K562 (cell line): ENCODE data around the gene HES5. TPM values are rescaled to one million over a fixed set of nuclear protein-coding genes. Genes with fewer than 3 reads are reported as not detected.

Experiments
- GTF2F1 ChIP-seq: IDR thresholded peaks from 2 replicates; pipeline ENCODE4 v1.6.1; 2011; ENCODE audit warnings: low read depth, low read length, improper control_type of control experiment
- IRF9 ChIP-seq: fragments of 450-650 bp; IDR thresholded peaks from 2 replicates; pipeline ENCODE4 v1.6.1; 2016; ENCODE audit warnings: missing biosample characterization, missing genetic modification characterization
- MGA ChIP-seq: fragments of 450-650 bp; IDR thresholded peaks from 2 replicates; pipeline ENCODE4 v1.6.1; 2016; ENCODE audit warnings: mild to moderate bottlenecking, moderate library complexity
- NR3C1 ChIP-seq: sonication (generic); formaldehyde crosslinking; IDR thresholded peaks from 2 replicates; pipeline ENCODE4 v1.8.1; 2022; ENCODE audit warnings: missing genetic modification reagents
- RAD51 ChIP-seq: fragments of 450-650 bp; IDR thresholded peaks from 2 replicates; pipeline ENCODE4 v1.7.1; 2016; ENCODE audit warnings: low read depth, mild to moderate bottlenecking, borderline replicate concordance
- VEZF1 ChIP-seq: fragments of 200-800 bp; sonication (Bioruptor generic); IDR thresholded peaks from 2 replicates; pipeline ENCODE4 v1.6.1; 2017; ENCODE audit warnings: missing genetic modification characterization, missing compliant biosample characterization
- ZNF140 ChIP-seq: fragments of 250-450 bp; sonication (Bioruptor Pico); IDR thresholded peaks from 2 replicates; pipeline ENCODE4 v1.8.0; 2021; ENCODE audit warnings: moderate library complexity, mild to moderate bottlenecking, inconsistent platforms
- ZNF740 ChIP-seq, 3 experiments: fragments of 200-800 bp in 1 of 3; sonication (Bioruptor generic) in 1 of 3; sonication (generic) in 1 of 3; formaldehyde crosslinking in 1 of 3; IDR thresholded peaks; 2 replicates each; pipeline versions ENCODE4 v1.6.1 to v1.8.0; 2016 to 2022; ENCODE audit warnings: mild to moderate bottlenecking in 2 of 3, missing compliant biosample characterization in 2 of 3, missing genetic modification characterization in 2 of 3, missing genetic modification reagents in 1 of 3
- polyA plus RNA-seq, 8 experiments: library from polyadenylated mRNA; depleted of rRNA in 4 of 8; stranded (reverse) in 5 of 8; unstranded in 3 of 8; fragments of >200 nt; fragmentation: Nextera tagmentation in 2 of 8; fragmentation: Illumina TruSeq in 1 of 8; extraction: Ambion mirVana in 2 of 8; extraction: Trizol in 1 of 8; gene quantifications; 2 replicates each; pipeline versions ENCODE4 v1.2.1 to v1.2.3, GENCODE V29; 2011 to 2014; ENCODE audit warnings: inconsistent platforms in 1 of 8, missing spikeins in 1 of 8
- total RNA-seq, 7 experiments: library from RNA; depleted of rRNA in 6 of 7; stranded (reverse); fragments of >200 nt in 6 of 7; fragmentation: Illumina TruSeq in 2 of 7; extraction: Trizol in 2 of 7; gene quantifications; 2 replicates each; pipeline versions ENCODE4 v1.2.1 to v1.2.3, GENCODE V29; 2011 to 2021; ENCODE audit warnings: low replicate concordance in 1 of 7

HES5 gene
- total and polyA plus RNA-seq, 9 of the 15 experiments (the other 6 are each of a cell fraction or from before 2014, with no cell fraction given): not detected

- peak; percentile 46; the same call in 1 of the 2 replicates for TF ChIP-seq MGA
- TF ChIP-seq IRF9 (tag): no peak
- TF ChIP-seq ZNF140: no peak
- TF ChIP-seq NR3C1 (CRISPR knock-in tag): no peak
- TF ChIP-seq VEZF1 (CRISPR knock-in tag): peak; percentile 31; the same call in 1 of the 2 replicates
- TF ChIP-seq RAD51: peak; percentile 29; the same call in 1 of the 2 replicates
- no peak for TF ChIP-seq ZNF740 (CRISPR knock-in tag; IDR thresholded peaks at IDR 0.05)
- no peak for TF ChIP-seq ZNF740 (tag; IDR thresholded peaks at IDR 0.05)
- no peak for TF ChIP-seq GTF2F1
These were observed 30.4 kb upstream of the HES5 start (continued) for GRCh38 chr1:2560299-2561073.
